HCT116 (cell line): ENCODE measurements around the gene TRIM61. TPM values are rescaled to one million over a fixed set of nuclear protein-coding genes. Genes with fewer than 3 reads are reported as not detected.
A peak's percentile ranks its signal among the peaks of the same experiment; 100 is the strongest.
"Not testable (repeated sequence)": the region's sequence is repeated elsewhere in the genome, so short reads cannot be mapped to it uniquely, and the experiment has no call there.

ENCODE experiments used
- ATAC-seq: fragments of 200-7000 bp; cut with Tn5 transposase; 2 replicates; pipeline ENCODE4 v1.9.1; 2020; ENCODE audit warnings: mild to moderate bottlenecking, moderate library complexity
- BruUV-seq: library from RNA; stranded (reverse); fragments of 400-500 nt; replicated peaks from 2 replicates; lab custom pipeline; 2021; lab: Mats Ljungman, UMichigan
- CTCF ChIA-PET: fragments of 300-600 bp; sonication (Branson Sonifier 250); formaldehyde crosslinking; loops from one replicate; lab custom pipeline; 2021; ENCODE audit warnings: antibody characterized with exemption; lab: Charles Lee
- POLR2A ChIA-PET: fragments of 300-600, 350-600 bp; sonication (Branson Sonifier 250); formaldehyde crosslinking; loops from one replicate; lab custom pipeline; 2021; ENCODE audit warnings: antibody characterized with exemption; lab: Charles Lee
- RAD21 ChIA-PET, 2 experiments: fragments of 300-600 bp; sonication (Branson Sonifier 250); formaldehyde crosslinking; loops; one replicate each; lab custom pipeline; 2023; ENCODE audit warnings: low total read pairs in 2 of 2; ENCODE audit not compliant: uncharacterized antibody in 2 of 2, unreplicated experiment in 2 of 2, low non-redundant PET in 1 of 2; lab: Charles Lee
- DNase-seq: peaks from one replicate; pipeline ENCODE4 v3.0.0-alpha.2; 2010; ENCODE audit warnings: low read depth, low spot score
- H2AFZ ChIP-seq: fragments of 200-600 bp; shearing (Covaris generic), sonication (generic); 2 replicates; pipeline ENCODE4 v1.6.1; 2017; ENCODE audit warnings: low read depth, mixed run types, mixed read lengths, antibody characterized with exemption, low read length; ENCODE audit not compliant: poor library complexity, severe bottlenecking
- H3K27ac ChIP-seq: 2 replicates; pipeline ENCODE4 v1.5.1; 2012; ENCODE audit warnings: low read depth, low read length
- H3K27me3 ChIP-seq: fragments of 200-600 bp; sonication (generic); 2 replicates; pipeline ENCODE4 v1.6.1; 2016; ENCODE audit warnings: mixed run types, low read length, mixed read lengths; ENCODE audit not compliant: insufficient read depth
- H3K36me3 ChIP-seq, 2 experiments: fragments of 200-500 bp in 1 of 2; fragments of 200-600 bp in 1 of 2; sonication (Bioruptor generic) in 1 of 2; sonication (generic) in 1 of 2; 2 replicates each; pipeline versions ENCODE4 v1.5.1 to v1.6.1; 2014 to 2016; ENCODE audit warnings: low read length in 2 of 2, inconsistent platforms in 1 of 2, mixed read lengths in 1 of 2, mixed run types in 1 of 2; ENCODE audit not compliant: insufficient read depth in 2 of 2, control insufficient read depth in 1 of 2
- H3K4me1 ChIP-seq, 2 experiments: fragments of 200-600 bp in 1 of 2; sonication (generic) in 1 of 2; 2 replicates each; pipeline versions ENCODE4 v1.5.1 to v1.6.1; 2012 to 2017; ENCODE audit warnings: low read length in 2 of 2, inconsistent platforms in 1 of 2, mild to moderate bottlenecking in 1 of 2, mixed read lengths in 1 of 2, mixed run types in 1 of 2, moderate library complexity in 1 of 2; ENCODE audit not compliant: insufficient read depth in 2 of 2, control insufficient read depth in 1 of 2
- H3K4me2 ChIP-seq: fragments of 200-600 bp; sonication (generic); 2 replicates; pipeline ENCODE4 v1.6.1; 2017; ENCODE audit warnings: mixed run types, low read length, mixed read lengths
- H3K4me3 ChIP-seq, 2 experiments: fragments of 200-600 bp in 1 of 2; sonication (generic) in 1 of 2; replicated peaks in 1 of 2; 2 replicates each; pipeline ENCODE4 v1.5.1; 2011 to 2016; ENCODE audit warnings: low read length in 2 of 2, control low read depth in 1 of 2, low read depth in 1 of 2, mild to moderate bottlenecking in 1 of 2, mixed read lengths in 1 of 2, mixed run types in 1 of 2
- H3K79me2 ChIP-seq: fragments of 200-600 bp; sonication (generic); 2 replicates; pipeline ENCODE4 v1.6.1; 2017; ENCODE audit warnings: mild to moderate bottlenecking, mixed run types, low read length, moderate library complexity, mixed read lengths; ENCODE audit not compliant: insufficient read depth
- H3K9ac ChIP-seq: fragments of 200-600 bp; sonication (generic); 2 replicates; pipeline ENCODE4 v1.6.1; 2016; ENCODE audit warnings: low read length, mixed read lengths
- H3K9me2 ChIP-seq: fragments of 200-600 bp; sonication (generic), shearing (Covaris generic); 2 replicates; pipeline ENCODE4 v1.6.1; 2017; ENCODE audit warnings: mixed run types, mild to moderate bottlenecking, moderate library complexity; ENCODE audit not compliant: insufficient read depth
- H3K9me3 ChIP-seq, 2 experiments: fragments of 200-500 bp in 1 of 2; fragments of 200-600 bp in 1 of 2; sonication (Bioruptor generic) in 1 of 2; sonication (generic) in 1 of 2; 2 replicates each; pipeline ENCODE4 v1.6.1; 2014 to 2017; ENCODE audit warnings: low read length in 2 of 2, mixed read lengths in 2 of 2, inconsistent platforms in 1 of 2, low read depth in 1 of 2, mild to moderate bottlenecking in 1 of 2, mixed run types in 1 of 2, moderate library complexity in 1 of 2; ENCODE audit not compliant: control insufficient read depth in 1 of 2, insufficient read depth in 1 of 2
- H4K20me1 ChIP-seq: fragments of 200-600 bp; sonication (generic), shearing (Covaris generic); 2 replicates; pipeline ENCODE4 v1.6.1; 2017; ENCODE audit warnings: mixed run types, mild to moderate bottlenecking, moderate library complexity; ENCODE audit not compliant: insufficient read depth
- EZH2 ChIP-seq: fragments of 200-600 bp; sonication (generic); IDR thresholded peaks from 2 replicates; pipeline ENCODE4 v1.6.1; 2017; ENCODE audit warnings: antibody characterized with exemption, mixed run types
- RAD21 ChIP-seq: IDR thresholded peaks from 2 replicates; pipeline ENCODE4 v1.6.1; 2012; ENCODE audit warnings: low read depth, mild to moderate bottlenecking
- TCF7L2 ChIP-seq: IDR thresholded peaks from 2 replicates; pipeline ENCODE4 v1.7.0; 2011; ENCODE audit warnings: borderline replicate concordance, inconsistent platforms; ENCODE audit not compliant: insufficient read depth, insufficient read length; ENCODE audit errors: extremely low read depth
- intact Hi-C: fragments of 100-400 bp; cut with micrococcal nuclease; formaldehyde crosslinking; loops from 2 replicates; pipeline ENCODE4 v1.10.0; 2022
- total RNA-seq: library from RNA; stranded (reverse); gene quantifications from one replicate; pipeline ENCODE4 v1.2.1, GENCODE V29; 2021; ENCODE audit not compliant: unreplicated experiment
- TF ChIP-seq, protein P1 (sequence below): IDR thresholded peaks from 2 replicates; pipeline ENCODE4 v1.6.1; 2011; ENCODE audit warnings: mild to moderate bottlenecking, low read length, moderate library complexity; ENCODE audit not compliant: insufficient replicate concordance; ENCODE audit errors: extremely low read depth

TRIM61 gene
- total RNA-seq, 1 experiment from 2014 or later, result 0.15 TPM

DNA sequence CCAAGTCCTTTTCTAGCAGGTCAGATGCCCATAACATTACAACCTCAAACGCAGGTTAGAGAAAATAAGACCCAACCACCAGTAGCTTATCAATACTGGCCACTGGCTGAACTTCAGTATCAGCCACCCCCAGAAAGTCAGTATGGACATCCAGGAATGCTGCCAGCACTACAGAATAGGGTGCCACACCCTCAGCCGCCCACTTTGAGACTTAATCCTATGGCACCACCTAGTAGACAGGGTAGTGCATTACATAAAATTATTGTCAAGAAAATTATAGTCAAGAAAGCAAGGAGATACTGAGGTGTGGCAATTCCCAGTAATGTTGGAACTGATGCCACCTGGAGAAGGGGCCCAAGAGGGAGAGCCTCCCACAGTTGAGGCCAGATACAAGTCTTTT lies 19.9 kb upstream of the TRIM61 start (continued):
- TF ChIP-seq TCF7L2, result no peak
- TF ChIP-seq, protein P1, sequence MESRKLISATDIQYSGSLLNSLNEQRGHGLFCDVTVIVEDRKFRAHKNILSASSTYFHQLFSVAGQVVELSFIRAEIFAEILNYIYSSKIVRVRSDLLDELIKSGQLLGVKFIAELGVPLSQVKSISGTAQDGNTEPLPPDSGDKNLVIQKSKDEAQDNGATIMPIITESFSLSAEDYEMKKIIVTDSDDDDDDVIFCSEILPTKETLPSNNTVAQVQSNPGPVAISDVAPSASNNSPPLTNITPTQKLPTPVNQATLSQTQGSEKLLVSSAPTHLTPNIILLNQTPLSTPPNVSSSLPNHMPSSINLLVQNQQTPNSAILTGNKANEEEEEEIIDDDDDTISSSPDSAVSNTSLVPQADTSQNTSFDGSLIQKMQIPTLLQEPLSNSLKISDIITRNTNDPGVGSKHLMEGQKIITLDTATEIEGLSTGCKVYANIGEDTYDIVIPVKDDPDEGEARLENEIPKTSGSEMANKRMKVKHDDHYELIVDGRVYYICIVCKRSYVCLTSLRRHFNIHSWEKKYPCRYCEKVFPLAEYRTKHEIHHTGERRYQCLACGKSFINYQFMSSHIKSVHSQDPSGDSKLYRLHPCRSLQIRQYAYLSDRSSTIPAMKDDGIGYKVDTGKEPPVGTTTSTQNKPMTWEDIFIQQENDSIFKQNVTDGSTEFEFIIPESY, result no peak
- no peak for TF ChIP-seq EZH2
- TF ChIP-seq RAD21, result peak; percentile 81

DNA sequence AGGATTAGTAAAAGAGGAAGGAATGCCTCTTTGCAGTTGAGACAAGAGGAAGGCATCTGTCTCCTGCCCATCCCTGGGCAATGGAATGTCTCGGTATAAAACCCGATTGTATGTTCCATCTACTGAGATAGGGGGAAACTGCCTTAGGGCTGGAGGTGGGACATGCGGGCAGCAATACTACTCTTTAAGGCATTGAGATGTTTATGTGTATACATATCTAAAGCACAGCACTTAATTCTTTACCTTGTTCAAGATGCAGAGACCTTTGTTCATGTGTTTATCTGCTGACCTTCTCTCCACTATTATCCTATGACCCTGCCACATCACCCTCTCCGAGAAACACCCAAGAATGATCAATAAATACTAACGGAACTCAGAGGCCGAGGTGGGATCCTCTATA lies 18.7 kb upstream of the TRIM61 start:
- H3K36me3 ChIP-seq, H3K9ac ChIP-seq, RAD21 ChIA-PET, H3K4me1 ChIP-seq, H4K20me1 ChIP-seq, H3K4me2 ChIP-seq, H2AFZ ChIP-seq, H3K9me2 ChIP-seq, H3K79me2 ChIP-seq, CTCF ChIA-PET, H3K4me3 ChIP-seq, H3K9me3 ChIP-seq, H3K27me3 ChIP-seq, DNase-seq, BruUV-seq, POLR2A ChIA-PET, H3K27ac ChIP-seq, ATAC-seq: not testable (repeated sequence)
- intact Hi-C loops, result loop anchor here (10.0 kb wide), 1 partner anchor 1441 kb away; no protein-coding TSS in a partner anchor

DNA sequence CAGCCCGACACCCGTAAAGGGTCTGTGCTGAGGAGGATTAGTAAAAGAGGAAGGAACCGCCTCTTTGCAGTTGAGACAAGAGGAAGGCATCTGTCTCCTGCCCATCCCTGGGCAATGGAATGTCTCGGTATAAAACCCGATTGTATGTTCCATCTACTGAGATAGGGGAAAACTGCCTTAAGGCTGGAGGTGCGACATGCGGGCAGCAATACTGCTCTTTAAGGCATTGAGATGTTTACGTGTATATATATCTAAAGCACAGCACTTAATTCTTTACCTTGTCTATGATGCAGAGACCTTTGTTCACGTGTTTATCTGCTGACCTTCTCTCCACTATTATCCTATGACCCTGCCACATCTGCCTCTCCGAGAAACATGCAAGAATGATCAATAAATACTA lies 13.3 kb upstream of the TRIM61 start:
- BruUV-seq, H3K9me3 ChIP-seq, RAD21 ChIA-PET, H3K4me1 ChIP-seq, H2AFZ ChIP-seq, H3K27ac ChIP-seq, H3K9me2 ChIP-seq, H4K20me1 ChIP-seq, H3K27me3 ChIP-seq, H3K4me3 ChIP-seq, H3K4me2 ChIP-seq, H3K79me2 ChIP-seq, H3K9ac ChIP-seq, POLR2A ChIA-PET, ATAC-seq, CTCF ChIA-PET, DNase-seq, H3K36me3 ChIP-seq: not testable (repeated sequence)
- intact Hi-C loops, result loop anchor here (10.0 kb wide), 1 partner anchor 1436 kb away; no protein-coding TSS in a partner anchor
